GM06990 (cell line): ENCODE data around the gene SEC22A.

ENCODE experiments used
- DNase-seq: peaks from one replicate; pipeline ENCODE4 v3.0.0-alpha.2; 2011; ENCODE audit not compliant: insufficient read length; ENCODE audit errors: extremely low read depth
- H3K27me3 ChIP-seq: replicated peaks from 2 replicates; pipeline ENCODE4 v1.6.0; 2011; ENCODE audit warnings: low read length; ENCODE audit not compliant: control insufficient read depth, insufficient read depth
- H3K36me3 ChIP-seq: 2 replicates; pipeline ENCODE4 v1.5.1; 2011; ENCODE audit warnings: low read length; ENCODE audit not compliant: control insufficient read depth, insufficient read depth
- H3K4me3 ChIP-seq: replicated peaks from 2 replicates; pipeline ENCODE4 v1.5.1; 2011; ENCODE audit warnings: low read depth, mild to moderate bottlenecking, control low read depth, low read length
- TF ChIP-seq, protein P1 (sequence below): IDR thresholded peaks from 2 replicates; pipeline ENCODE4 v1.5.1; 2011; ENCODE audit warnings: low read length, control low read depth, mild to moderate bottlenecking, inconsistent platforms; ENCODE audit not compliant: insufficient read depth, poor library complexity, severe bottlenecking

Gene SEC22A

DNA sequence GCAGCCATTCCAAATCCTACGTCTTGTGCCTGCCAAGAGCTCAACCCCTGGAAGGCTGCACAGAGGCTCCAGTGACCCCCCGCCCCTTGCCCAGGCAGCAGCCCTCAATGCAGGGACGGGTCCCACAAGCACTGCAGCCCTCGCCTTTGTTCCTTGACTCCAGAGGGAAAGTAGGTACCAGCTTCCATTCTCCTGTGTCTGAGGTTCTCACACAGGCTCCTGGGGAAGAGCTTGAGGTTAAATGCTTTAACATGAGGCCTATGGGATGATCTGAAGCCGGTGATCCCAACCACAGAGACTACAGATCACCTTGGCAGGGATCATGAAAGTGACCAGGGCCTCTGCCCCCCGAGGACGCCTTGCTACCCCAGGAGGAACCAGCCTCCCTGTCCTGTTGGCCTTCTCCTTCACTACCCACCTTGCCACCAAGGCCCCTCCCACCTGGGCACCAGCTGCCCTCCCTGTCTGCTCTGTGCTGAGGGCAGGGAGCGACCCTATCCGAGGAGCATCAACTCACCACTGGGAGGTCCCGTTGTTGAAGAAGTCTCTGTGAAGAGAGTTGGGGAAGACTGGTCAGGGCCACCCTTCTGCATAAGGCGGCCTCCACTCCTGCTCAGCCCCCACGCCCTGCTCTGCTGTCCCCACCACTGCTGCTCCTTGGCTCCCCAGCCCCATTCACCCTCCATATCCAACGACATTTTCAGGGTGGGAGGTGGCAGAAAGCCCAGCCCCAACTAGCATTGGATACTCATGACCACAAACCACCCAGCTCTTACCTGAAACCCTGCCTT is 95.3 kb downstream of the SEC22A start:
- peaks cover 2% of the 10 kb centered on the region for H3K27me3 ChIP-seq
- H3K36me3 ChIP-seq = no peaks in the 10 kb centered on the region
- TF ChIP-seq, protein P1, sequence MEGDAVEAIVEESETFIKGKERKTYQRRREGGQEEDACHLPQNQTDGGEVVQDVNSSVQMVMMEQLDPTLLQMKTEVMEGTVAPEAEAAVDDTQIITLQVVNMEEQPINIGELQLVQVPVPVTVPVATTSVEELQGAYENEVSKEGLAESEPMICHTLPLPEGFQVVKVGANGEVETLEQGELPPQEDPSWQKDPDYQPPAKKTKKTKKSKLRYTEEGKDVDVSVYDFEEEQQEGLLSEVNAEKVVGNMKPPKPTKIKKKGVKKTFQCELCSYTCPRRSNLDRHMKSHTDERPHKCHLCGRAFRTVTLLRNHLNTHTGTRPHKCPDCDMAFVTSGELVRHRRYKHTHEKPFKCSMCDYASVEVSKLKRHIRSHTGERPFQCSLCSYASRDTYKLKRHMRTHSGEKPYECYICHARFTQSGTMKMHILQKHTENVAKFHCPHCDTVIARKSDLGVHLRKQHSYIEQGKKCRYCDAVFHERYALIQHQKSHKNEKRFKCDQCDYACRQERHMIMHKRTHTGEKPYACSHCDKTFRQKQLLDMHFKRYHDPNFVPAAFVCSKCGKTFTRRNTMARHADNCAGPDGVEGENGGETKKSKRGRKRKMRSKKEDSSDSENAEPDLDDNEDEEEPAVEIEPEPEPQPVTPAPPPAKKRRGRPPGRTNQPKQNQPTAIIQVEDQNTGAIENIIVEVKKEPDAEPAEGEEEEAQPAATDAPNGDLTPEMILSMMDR = no peak
- no peak for DNase-seq
- no peak overlapping the region for H3K4me3 ChIP-seq

DNA sequence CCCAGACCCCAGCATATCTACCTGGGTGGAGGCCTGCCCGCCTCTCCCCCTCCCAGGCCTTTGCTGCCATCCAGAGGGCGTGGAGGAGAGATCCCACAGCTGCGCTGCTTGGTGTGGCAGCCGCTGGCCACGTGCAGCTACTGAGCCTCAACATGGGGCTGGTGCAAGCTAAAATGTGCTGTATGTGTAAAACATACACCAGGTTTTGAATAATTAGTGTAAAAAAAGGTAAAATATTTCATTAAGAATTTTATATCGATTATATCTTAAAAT is 95.8 kb downstream of the SEC22A start:
- TF ChIP-seq, protein P1 = peak; percentile 9
- no peak for DNase-seq
- Histone ChIP-seq H3K27me3 (peaks cover 2% of the 10 kb centered on the region), H3K36me3 (no peaks in the 10 kb centered on the region), H3K4me3 (no peak overlapping the region)

DNA sequence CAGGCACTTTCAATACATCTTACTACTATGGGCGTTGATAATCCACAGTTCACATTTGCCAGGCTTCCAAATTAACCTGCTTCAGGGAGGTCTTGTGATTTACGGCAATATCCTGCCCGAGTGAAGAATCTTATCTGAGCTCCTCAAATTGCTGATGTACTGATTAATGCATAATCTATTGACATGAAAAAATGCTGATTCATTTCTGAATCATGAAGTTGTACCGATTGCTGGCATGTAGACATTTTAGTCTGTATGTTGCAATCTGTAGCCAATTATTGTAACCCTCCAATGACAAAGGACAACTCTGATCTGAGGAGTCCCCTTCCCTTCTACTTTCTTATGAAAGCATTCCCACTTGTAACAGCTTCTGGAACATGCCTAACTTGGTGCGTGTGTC is 97.2 kb downstream of the SEC22A start:
- Histone ChIP-seq H3K27me3 (peaks cover 2% of the 10 kb centered on the region), H3K4me3 (no peak overlapping the region), H3K36me3 (no peaks in the 10 kb centered on the region)
- TF ChIP-seq, protein P1 = no peak
- no peak for DNase-seq

DNA sequence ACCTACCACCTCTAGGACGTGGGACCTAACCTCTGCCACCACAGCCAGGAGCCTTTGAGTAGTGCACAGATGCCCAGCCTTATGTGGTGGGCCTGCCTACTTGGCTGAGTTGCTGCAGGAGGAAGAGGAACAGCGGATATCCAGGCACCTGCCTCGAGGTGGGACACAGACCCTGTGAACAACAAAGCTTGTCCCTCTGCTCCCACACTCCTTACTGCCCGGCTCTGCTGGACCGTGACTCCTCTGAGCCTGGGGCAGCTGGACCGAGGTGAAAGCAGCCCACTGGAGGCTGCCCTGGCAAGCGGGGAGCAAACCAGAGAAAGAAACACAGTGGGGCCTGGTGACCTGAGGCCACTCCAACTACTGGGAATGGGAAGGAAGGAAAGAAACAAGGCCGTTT is 97.8 kb downstream of the SEC22A start:
- TF ChIP-seq, protein P1 = no peak
- H3K36me3 ChIP-seq = no peaks in the 10 kb centered on the region
- H3K27me3 ChIP-seq = no peaks in the 10 kb centered on the region; the same call in 1 of the 2 replicates
- no peak overlapping the region for H3K4me3 ChIP-seq
- no peak for DNase-seq

DNA sequence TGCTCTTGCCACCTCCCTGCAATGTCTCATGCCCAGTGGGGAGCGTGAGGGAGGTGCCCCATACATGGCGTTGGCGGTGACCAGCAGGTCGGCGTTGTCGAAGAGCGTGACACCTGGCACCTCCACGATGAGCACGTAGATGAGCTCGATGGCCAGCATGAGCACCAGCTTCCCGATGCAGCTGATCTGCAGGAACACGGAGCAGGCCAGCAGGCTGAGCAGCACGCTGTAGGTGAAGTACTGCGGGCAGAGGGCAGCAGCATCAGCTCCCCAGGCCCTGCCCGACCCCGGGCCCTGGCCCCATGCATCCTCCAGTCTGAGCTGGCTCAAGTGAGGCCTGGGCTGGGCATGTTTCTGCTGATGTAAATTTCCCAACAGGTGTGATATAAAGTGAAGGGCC is 98.3 kb downstream of the SEC22A start:
- no peak for DNase-seq
- Histone ChIP-seq H3K4me3 (no peak overlapping the region), H3K27me3 (no peaks in the 10 kb centered on the region; the same call in 1 of the 2 replicates), H3K36me3 (no peaks in the 10 kb centered on the region)
- TF ChIP-seq, protein P1 = no peak

DNA sequence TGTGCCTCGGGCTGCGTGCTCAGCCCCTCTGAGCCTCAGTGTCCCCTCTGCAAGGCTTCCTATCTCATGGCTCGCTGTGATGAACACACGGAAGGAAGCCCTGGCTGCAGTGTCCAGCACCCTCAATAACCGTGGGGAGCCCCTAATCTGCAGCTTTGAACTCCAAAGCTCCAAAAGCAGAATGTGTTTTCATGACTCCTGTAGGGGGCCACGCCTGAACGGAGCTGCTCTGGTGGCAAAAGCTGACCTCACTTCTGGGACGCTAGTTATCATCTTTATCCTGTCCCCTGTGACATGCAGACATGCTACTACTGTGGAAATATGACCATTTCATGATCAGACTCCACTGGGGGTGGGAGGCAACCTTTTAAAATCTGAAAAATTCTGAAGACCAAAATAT is 98.8 kb downstream of the SEC22A start:
- TF ChIP-seq, protein P1 = no peak
- no peaks in the 10 kb centered on the region; the same call in 1 of the 2 replicates for H3K27me3 ChIP-seq
- no peak for DNase-seq
- no peak overlapping the region for H3K4me3 ChIP-seq
- no peaks in the 10 kb centered on the region for H3K36me3 ChIP-seq
